ENCODE measurements around the gene WSCD2. TPM values are rescaled to one million over a fixed set of nuclear protein-coding genes. Genes with fewer than 3 reads are reported as not detected.

WSCD2 gene
- total RNA-seq = under 1 TPM in 1 of 2 donors, not detected in 1; 0.31 TPM

- no peak for DNase-seq (ENCODE audit: low spot score)
- Histone ChIP-seq H3K9me3 (no peaks in the 10 kb centered on the region), H3K27me3 (peaks cover 0 to 4% of the 10 kb centered on the region in 2 donors), H3K27ac (no peak within 1 kb of the TSS), H3K4me3 (peak within 1 kb of the TSS; percentile 17 to 43), H3K4me1 (peaks cover 0 to 13% of the 10 kb centered on the region in 2 donors), H3K36me3 (no peaks in the 10 kb centered on the region)
- TF ChIP-seq, protein P1, sequence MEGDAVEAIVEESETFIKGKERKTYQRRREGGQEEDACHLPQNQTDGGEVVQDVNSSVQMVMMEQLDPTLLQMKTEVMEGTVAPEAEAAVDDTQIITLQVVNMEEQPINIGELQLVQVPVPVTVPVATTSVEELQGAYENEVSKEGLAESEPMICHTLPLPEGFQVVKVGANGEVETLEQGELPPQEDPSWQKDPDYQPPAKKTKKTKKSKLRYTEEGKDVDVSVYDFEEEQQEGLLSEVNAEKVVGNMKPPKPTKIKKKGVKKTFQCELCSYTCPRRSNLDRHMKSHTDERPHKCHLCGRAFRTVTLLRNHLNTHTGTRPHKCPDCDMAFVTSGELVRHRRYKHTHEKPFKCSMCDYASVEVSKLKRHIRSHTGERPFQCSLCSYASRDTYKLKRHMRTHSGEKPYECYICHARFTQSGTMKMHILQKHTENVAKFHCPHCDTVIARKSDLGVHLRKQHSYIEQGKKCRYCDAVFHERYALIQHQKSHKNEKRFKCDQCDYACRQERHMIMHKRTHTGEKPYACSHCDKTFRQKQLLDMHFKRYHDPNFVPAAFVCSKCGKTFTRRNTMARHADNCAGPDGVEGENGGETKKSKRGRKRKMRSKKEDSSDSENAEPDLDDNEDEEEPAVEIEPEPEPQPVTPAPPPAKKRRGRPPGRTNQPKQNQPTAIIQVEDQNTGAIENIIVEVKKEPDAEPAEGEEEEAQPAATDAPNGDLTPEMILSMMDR (IDR thresholded peaks at IDR 0.05) = peak in 1 of 2 donors; percentile 35
Observed at GRCh38 chr12:108129017-108129812, at the start of gene WSCD2. Gene WSCD2, plus strand, starts transcription at chr12:108129288. Its CDS starts 66,545 bp downstream, at chr12:108195833.

GRCh38 chr12:108079721-108080120 lies 49.4 kb upstream of the WSCD2 start:
- H3K27me3 ChIP-seq = no peaks in the 10 kb centered on the region
- H3K4me1 ChIP-seq = no peaks in the 10 kb centered on the region

DNA sequence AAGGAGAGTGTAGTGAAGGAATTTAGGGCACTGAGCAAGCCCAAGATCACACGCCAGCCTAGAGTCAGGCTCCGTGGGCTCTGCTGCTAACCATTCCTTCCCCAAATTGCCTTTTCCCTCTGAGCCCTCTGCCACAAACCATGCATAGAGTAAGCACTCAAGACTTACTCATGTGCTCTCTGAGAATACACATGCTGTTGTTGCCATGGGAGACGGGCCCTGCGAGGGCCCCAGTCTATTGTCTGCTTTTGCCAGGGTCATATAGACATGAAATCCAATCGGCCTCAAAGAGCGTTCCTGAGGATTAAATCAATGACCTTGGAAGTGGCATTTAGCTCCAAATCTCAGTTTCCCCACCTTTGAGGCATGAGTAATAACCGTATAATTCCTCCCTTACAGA lies 48.7 kb upstream of the WSCD2 start:
- TF ChIP-seq, protein P1 (IDR thresholded peaks at IDR 0.05) = no peak
- no peaks in the 10 kb centered on the region for H3K36me3 ChIP-seq
- no peak overlapping the region for H3K27ac ChIP-seq
- no peaks in the 10 kb centered on the region for H3K27me3 ChIP-seq
- no peak overlapping the region for H3K4me3 ChIP-seq
- DNase-seq (ENCODE audit: low spot score) = no peak
- no peaks in the 10 kb centered on the region for H3K4me1 ChIP-seq
- H3K9me3 ChIP-seq = peaks cover 0 to 11% of the 10 kb centered on the region in 2 donors

More at GRCh38 chr12:108079721-108080120, 49.4 kb upstream of the WSCD2 start:
- no peak for DNase-seq (ENCODE audit: low spot score)
- TF ChIP-seq, protein P1 (IDR thresholded peaks at IDR 0.05) = no peak
- Histone ChIP-seq H3K4me3 (no peak overlapping the region), H3K27ac (no peak overlapping the region), H3K36me3 (no peaks in the 10 kb centered on the region), H3K9me3 (peaks cover 0 to 11% of the 10 kb centered on the region in 2 donors)

GRCh38 chr12:108082485-108082884 lies 46.6 kb upstream of the WSCD2 start:
- TF ChIP-seq, protein P1 (IDR thresholded peaks at IDR 0.05) = no peak
- no peaks in the 10 kb centered on the region for H3K36me3 ChIP-seq
- H3K4me3 ChIP-seq = no peak overlapping the region
- no peaks in the 10 kb centered on the region for H3K4me1 ChIP-seq
- peaks cover 0 to 28% of the 10 kb centered on the region in 2 donors for H3K9me3 ChIP-seq
- no peak for DNase-seq (ENCODE audit: low spot score)
- no peaks in the 10 kb centered on the region for H3K27me3 ChIP-seq
- H3K27ac ChIP-seq = no peak overlapping the region

DNA sequence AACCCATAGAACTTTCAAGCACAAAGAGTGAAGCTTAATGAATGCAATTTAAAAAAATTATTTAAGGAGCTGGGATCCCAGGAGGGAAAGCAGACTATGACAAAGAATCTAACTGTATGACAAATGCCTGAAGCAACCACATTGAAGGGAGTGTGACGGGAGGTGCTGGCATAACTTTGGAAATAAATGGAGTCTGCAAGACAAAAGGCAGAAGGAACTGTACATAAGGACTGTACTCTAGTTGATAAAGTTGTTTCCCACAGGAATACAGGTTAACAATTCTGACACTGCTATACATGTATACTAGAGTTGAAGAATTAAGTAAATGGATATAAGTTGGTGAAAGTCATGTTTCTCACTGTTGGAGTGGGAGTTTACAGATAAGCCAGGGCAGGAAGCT lies 41.2 kb upstream of the WSCD2 start:
- Histone ChIP-seq H3K27ac (no peak overlapping the region), H3K36me3 (no peaks in the 10 kb centered on the region), H3K27me3 (no peaks in the 10 kb centered on the region), H3K4me1 (no peaks in the 10 kb centered on the region), H3K4me3 (no peak overlapping the region), H3K9me3 (peaks cover 0 to 39% of the 10 kb centered on the region in 2 donors)
- TF ChIP-seq, protein P1 (IDR thresholded peaks at IDR 0.05) = no peak
- DNase-seq (ENCODE audit: low spot score) = no peak

All from right atrium auricular region (tissue), 2 donors.